Neuron (in vitro differentiated cells): ENCODE measurements around the gene MCC.

Experiments used
- H2AFZ ChIP-seq: one replicate; pipeline ENCODE4 v1.6.1; 2013; ENCODE audit warnings: low read depth, mild to moderate bottlenecking, inconsistent platforms, low read length, moderate library complexity
- H3K27me3 ChIP-seq: one replicate; pipeline ENCODE4 v1.6.1; 2013; ENCODE audit warnings: low read length; ENCODE audit not compliant: insufficient read depth
- H3K36me3 ChIP-seq: one replicate; pipeline ENCODE4 v1.6.1; 2013; ENCODE audit warnings: low read length; ENCODE audit not compliant: insufficient read depth
- H3K4me1 ChIP-seq: one replicate; pipeline ENCODE4 v1.6.1; 2013; ENCODE audit warnings: low read length; ENCODE audit not compliant: insufficient read depth
- H3K4me3 ChIP-seq: 2 replicates; pipeline ENCODE4 v1.5.1; 2013; ENCODE audit warnings: mild to moderate bottlenecking, low read length, moderate library complexity
- H3K9me3 ChIP-seq: one replicate; pipeline ENCODE4 v1.6.1; 2013; ENCODE audit warnings: low read length

MCC gene

DNA sequence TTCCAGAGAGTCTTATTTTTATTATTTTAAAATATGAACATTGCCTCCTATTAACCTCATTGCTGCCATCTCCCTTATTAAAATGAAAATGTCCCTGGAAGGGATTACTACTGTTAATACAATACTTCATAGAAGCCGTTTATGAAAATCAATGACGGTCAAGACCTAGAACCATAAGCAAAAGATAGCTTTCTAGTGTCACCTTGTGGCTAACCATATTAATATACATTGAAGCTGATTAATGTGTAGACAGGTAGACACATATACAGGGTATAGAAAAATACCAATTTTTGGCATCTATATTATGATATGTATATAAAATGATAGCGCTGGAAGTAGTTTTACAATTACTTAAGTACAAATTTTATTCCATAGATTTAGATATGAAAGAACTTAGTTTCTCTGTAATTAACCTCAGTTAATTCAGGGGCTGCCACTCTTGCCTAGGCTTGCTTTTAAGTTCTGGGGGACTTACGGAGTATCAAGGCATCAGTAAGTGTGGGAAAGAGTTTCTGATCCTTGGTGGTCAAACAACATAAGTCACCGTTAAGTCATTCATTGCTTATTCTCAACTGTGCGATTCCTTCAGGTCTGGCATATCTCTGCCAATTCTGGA is 22.7 kb upstream of the MCC start:
- Histone ChIP-seq H3K36me3 (peaks cover 7% of the 10 kb centered on the region), H3K4me1 (peaks cover 9% of the 10 kb centered on the region), H3K4me3 (no peak overlapping the region), H3K27me3 (no peaks in the 10 kb centered on the region), H3K9me3 (no peaks in the 10 kb centered on the region), H2AFZ (no peak overlapping the region)

DNA sequence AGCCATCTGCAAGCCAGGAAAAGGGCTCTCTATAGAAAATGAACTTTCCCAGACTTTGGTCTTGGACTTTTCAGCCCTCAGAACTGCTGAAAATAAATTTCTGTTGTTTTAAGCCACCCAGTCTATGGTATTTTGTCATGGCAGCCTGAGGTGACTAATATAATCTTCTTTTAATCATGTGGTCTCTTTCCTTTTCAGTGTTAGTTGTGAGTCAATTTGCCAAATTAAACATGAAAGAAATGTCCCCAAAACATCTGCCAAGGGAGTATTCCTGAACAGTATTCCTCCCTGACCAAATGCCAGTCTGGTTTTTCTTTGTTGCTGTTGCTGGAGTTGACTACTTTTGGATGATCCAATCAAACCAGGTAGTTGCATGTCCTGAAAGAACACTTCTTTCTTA is 20.5 kb upstream of the MCC start:
- H3K4me3 ChIP-seq, result no peak overlapping the region
- H2AFZ ChIP-seq, result no peak overlapping the region
- no peaks in the 10 kb centered on the region for H3K4me1 ChIP-seq
- H3K36me3 ChIP-seq, result no peaks in the 10 kb centered on the region
- H3K27me3 ChIP-seq, result no peaks in the 10 kb centered on the region
- no peaks in the 10 kb centered on the region for H3K9me3 ChIP-seq

DNA sequence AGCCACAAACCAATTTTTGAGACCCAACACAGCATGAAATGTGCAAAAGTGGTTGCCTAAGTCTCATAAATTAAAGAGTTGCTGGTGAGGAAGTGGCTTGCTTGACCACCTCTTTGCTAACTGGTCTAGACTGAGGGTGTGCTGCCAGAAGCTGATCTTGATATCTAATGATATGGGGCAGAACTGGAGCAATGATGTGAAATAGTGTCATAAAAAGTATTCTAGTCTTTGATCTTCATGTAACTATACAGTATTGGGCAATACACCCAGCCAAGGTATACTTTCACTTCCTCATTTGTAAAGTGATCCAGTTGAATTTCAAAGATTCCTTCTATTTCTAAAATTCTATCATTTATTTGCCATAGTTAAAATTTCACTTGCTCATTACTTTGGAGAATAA is 19.3 kb upstream of the MCC start:
- Histone ChIP-seq H3K4me1 (no peaks in the 10 kb centered on the region), H3K27me3 (peaks cover 4% of the 10 kb centered on the region), H3K9me3 (no peaks in the 10 kb centered on the region), H3K4me3 (no peak overlapping the region), H3K36me3 (no peaks in the 10 kb centered on the region), H2AFZ (no peak overlapping the region)

DNA sequence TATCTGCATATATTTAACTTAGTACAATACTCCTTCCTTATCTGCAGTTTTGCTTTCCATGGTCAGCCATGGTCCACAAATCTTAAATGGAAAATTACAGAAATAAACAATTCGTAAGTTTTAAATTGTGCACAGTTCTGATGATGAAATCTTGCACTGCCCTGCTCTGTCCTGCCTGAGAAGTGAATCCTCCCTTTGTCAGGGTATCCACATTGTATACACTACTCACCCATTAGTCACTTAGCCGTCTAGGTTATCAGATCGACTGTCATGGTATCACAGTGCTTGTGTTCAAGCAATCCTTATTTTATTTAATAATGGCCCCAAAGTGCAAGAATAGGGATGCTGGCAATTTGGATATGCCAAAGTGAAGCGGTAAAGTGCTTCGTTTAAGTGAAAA is 16.9 kb upstream of the MCC start:
- Histone ChIP-seq H3K4me3 (no peak overlapping the region), H2AFZ (no peak overlapping the region), H3K27me3 (peaks cover 7% of the 10 kb centered on the region), H3K9me3 (no peaks in the 10 kb centered on the region), H3K36me3 (no peaks in the 10 kb centered on the region), H3K4me1 (no peaks in the 10 kb centered on the region)

DNA sequence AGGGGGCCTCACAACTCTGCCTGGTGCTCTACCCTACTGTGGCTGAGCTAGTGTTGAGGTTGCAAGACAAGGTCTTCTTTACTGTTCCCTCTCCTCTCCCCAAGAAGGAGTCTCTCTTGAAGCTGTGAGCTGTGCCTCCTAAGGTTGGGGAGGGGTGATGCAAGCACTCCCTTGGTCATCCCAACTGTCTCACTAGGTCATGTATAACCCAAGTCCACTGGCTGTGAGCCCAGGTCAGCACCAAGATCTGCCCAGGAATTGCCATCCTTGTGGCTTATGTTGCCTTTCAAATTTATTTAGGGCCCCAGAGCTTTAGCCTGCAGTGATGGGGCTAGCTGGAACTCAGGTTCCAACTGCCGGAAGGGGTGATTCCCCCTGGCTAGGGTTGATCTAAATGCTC is 14.9 kb upstream of the MCC start:
- H3K4me3 ChIP-seq, result no peak overlapping the region
- no peaks in the 10 kb centered on the region for H3K4me1 ChIP-seq
- H3K36me3 ChIP-seq, result no peaks in the 10 kb centered on the region
- H3K27me3 ChIP-seq, result peaks cover 7% of the 10 kb centered on the region
- no peak overlapping the region for H2AFZ ChIP-seq
- no peaks in the 10 kb centered on the region for H3K9me3 ChIP-seq

DNA sequence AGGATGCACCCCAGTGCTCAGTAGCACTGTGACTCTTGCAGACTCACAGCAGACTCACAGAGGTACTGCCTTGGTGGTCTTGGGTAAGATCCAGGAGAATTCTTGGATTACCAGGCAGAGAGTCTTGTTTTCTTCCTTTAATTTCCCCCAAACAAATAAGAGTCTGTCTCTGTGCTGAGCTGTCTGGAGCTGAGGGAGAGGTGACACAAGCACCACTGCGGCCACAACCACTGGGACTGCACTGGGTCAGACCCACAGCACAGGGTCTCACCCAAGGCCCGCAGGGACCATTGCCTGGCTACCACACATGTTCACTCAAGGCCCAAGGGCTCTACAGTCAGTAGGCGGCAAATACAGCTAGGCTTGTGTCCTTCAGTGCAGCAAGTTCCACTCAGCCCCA is 13.8 kb upstream of the MCC start:
- H2AFZ ChIP-seq, result no peak overlapping the region
- H3K4me1 ChIP-seq, result no peaks in the 10 kb centered on the region
- H3K4me3 ChIP-seq, result no peak overlapping the region

DNA sequence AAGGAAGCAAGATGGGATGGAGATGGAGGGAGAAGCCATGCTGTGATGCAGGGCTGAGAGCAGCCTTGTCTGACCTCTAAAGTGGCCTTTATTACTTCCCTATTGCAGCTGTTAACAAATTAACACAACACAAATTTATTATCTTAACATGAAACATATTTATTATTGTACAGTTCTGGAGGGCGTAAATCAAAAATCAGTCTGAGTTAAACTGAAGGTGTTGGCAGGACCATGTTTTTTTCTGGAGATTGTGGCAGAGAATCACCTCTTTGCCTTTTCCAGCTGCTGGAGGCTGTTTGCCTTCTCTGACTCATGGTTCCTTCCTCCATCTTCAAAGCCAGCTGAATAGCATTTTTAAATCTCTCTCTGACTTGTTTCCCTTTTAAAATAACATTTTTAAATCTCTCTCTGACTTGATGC is 7.2 kb upstream of the MCC start:
- Histone ChIP-seq H3K36me3 (no peaks in the 10 kb centered on the region), H3K4me1 (no peaks in the 10 kb centered on the region), H2AFZ (no peak overlapping the region), H3K27me3 (no peaks in the 10 kb centered on the region), H3K9me3 (peaks cover 2% of the 10 kb centered on the region), H3K4me3 (no peak overlapping the region)

More for the DNA sequence above, 13.8 kb upstream of the MCC start:
- Histone ChIP-seq H3K27me3 (peaks cover 7% of the 10 kb centered on the region), H3K9me3 (no peaks in the 10 kb centered on the region), H3K36me3 (no peaks in the 10 kb centered on the region)

DNA sequence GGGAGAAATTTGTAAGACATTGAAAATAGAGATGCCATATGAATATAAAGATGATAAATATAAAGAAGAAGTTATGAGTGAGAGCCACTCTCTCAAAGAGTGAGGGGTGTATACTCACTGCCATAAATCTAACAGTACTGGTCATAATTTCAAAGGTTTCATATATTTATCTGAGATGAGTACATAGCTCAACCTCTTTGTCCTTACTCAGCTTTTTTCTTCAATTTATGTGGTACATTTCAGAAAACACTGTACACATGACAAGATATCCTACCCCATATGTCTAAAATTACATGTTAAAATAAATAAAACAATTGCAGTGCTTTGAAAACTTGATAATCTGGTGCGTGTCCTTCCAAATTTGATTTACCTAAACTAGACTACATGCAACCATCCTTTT is 5.2 kb upstream of the MCC start:
- Histone ChIP-seq H3K36me3 (no peaks in the 10 kb centered on the region), H3K27me3 (no peaks in the 10 kb centered on the region), H2AFZ (no peak overlapping the region), H3K9me3 (peaks cover 9% of the 10 kb centered on the region), H3K4me1 (peaks cover 4% of the 10 kb centered on the region), H3K4me3 (no peak overlapping the region)

DNA sequence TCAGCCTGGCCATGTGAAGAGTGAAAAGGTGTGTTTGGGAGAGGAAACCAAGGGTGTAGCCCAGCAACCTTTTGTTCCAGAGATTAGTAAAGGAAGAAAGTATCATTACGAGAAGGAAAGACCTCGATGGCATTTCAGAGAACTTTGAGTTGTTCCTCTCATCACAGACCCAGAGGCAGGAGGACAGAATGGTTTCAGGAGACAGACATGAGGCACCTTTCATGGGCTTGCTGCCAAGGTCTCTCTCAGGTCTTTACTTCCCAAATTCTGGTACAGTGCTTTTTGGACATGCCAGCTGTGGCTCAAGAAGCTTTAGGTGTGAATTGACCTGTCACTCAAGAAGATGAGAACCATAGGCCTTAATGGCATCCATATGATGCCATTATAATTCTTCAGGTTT is 2.8 kb upstream of the MCC start:
- H3K27me3 ChIP-seq, result no peaks in the 10 kb centered on the region
- H3K36me3 ChIP-seq, result no peaks in the 10 kb centered on the region
- no peak overlapping the region for H2AFZ ChIP-seq
- peaks cover 4% of the 10 kb centered on the region for H3K4me1 ChIP-seq
- H3K9me3 ChIP-seq, result peaks cover 9% of the 10 kb centered on the region
- no peak overlapping the region for H3K4me3 ChIP-seq

DNA sequence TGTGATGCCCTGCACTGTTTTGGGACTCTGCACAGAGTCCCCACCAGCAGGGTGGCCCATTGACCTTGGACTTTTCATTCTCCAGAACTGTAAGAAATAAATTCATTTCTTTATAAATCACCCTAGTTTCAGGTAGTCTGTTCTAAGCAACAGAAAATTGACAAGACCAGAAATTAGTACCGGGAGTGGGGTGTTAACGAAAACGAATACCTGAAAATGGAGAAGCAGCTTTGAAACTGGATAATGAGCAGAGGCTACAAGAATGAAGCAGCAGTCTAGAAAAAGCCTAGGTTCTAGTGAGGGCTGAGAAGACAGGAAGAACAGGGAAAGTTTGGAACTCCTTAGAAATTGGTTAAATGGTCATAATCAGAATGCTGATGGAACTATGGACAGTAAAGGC is 2.1 kb upstream of the MCC start:
- Histone ChIP-seq H3K9me3 (peaks cover 9% of the 10 kb centered on the region), H3K27me3 (no peaks in the 10 kb centered on the region), H3K4me1 (peaks cover 4% of the 10 kb centered on the region), H3K4me3 (no peak overlapping the region), H2AFZ (no peak overlapping the region), H3K36me3 (no peaks in the 10 kb centered on the region)

DNA sequence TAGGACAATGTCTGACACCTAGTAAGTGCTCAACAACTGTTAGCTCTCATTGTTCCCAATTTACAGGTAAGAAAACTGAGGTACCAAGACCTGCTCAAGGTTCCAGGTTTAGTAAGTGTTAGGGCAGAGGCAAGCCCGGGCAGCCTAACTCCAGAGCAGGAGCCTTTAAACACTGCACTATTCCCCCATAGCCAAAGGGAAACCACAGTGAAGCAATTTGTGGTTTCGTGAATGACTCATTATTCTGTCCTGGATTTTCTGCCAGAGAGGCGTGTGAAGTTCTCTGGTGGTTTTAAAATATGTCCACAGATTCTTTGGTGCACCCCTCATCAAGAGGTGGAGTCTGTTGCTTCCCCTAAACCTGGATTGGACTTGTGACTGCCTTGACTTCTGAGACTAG is 1.0 kb upstream of the MCC start:
- Histone ChIP-seq H2AFZ (no peak overlapping the region), H3K36me3 (no peaks in the 10 kb centered on the region), H3K27me3 (no peaks in the 10 kb centered on the region), H3K4me3 (no peak overlapping the region), H3K9me3 (peaks cover 9% of the 10 kb centered on the region), H3K4me1 (peaks cover 4% of the 10 kb centered on the region)

DNA sequence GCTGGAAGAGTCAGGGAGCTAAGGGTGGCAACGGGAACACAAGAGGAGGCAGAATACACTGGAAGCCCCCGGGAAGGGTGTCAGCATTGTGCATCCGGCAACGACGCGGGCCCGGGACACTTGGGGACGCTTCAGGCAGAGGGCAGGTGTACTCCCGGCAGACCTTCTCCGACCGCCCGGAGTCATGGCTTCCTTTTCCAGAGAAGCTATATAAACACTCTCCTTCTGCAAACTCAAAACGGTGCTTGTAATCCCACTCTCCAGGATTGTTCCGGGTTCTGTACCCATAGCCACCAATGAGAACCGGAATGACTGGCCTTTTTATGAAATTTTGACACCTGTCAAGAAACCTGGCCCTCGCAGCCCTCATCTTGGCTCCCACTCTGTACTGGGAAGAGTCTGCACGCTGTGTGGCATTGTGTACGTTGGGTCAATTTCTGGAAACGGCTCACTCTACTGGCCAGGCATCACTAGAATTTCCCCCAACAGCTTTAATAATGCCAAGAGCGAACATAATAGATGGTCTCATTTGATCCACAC is 462 bp upstream of the MCC start:
- peak overlapping the region; percentile 94 for H2AFZ ChIP-seq
- H3K4me3 ChIP-seq, result peak overlapping the region; percentile 53
- H3K4me1 ChIP-seq, result peaks cover 4% of the 10 kb centered on the region
- peaks cover 9% of the 10 kb centered on the region for H3K9me3 ChIP-seq
- no peaks in the 10 kb centered on the region for H3K36me3 ChIP-seq
- no peaks in the 10 kb centered on the region for H3K27me3 ChIP-seq

DNA sequence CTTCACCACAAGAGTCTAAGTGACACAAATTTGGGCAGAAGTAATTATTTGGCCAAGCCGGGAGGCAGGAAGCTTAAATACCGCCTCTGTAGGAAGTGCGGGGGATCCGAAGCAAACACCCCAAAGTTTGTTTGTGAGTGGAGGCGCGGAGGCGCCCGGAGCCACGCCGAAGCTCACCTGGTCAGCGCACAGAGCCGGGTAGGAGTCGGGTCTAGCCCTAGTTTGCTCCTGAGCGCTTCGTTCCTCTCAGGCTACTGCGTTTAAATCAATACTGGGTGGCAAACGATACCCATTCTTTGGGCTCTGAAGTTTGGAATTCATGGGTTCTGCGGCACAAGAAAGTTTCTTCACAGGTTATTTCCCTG is 855 bp downstream of the MCC start:
- peak overlapping the region; percentile 53 for H3K4me3 ChIP-seq
- H2AFZ ChIP-seq, result peak overlapping the region; percentile 94
- peaks cover 4% of the 10 kb centered on the region for H3K4me1 ChIP-seq
- H3K27me3 ChIP-seq, result no peaks in the 10 kb centered on the region
- peaks cover 11% of the 10 kb centered on the region for H3K9me3 ChIP-seq
- H3K36me3 ChIP-seq, result no peaks in the 10 kb centered on the region

DNA sequence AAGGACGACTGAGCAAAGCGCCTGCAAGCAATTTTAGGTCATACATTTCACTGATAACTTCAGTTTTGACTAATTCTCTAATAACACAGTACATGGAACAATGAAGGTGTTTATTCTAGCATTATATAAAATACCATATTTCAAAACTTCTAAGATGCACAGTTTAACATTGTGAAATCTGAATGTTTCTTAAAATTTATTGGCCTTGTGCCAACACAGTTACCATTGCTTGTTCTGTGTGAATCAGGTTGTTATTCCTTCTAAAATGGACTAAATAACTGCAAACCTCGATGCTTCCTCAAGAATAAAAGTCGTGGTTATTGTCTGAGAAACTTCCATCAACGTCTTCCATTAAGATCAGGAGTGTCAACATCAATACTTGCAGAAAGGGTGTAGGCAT is 8.0 kb downstream of the MCC start:
- Histone ChIP-seq H2AFZ (no peak overlapping the region), H3K4me3 (no peak overlapping the region), H3K9me3 (peaks cover 2% of the 10 kb centered on the region), H3K36me3 (no peaks in the 10 kb centered on the region), H3K4me1 (no peaks in the 10 kb centered on the region), H3K27me3 (no peaks in the 10 kb centered on the region)
